GM23338 (cell line): ENCODE measurements around the gene FYN.

Experiments used
- CREB1 ChIP-seq: fragments of 250-450 bp; sonication (Bioruptor Pico); IDR thresholded peaks from 2 replicates; pipeline ENCODE4 v1.5.0; 2020; ENCODE audit warnings: low read depth, mild to moderate bottlenecking, moderate library complexity
- CTCF ChIP-seq, 2 experiments: fragments of 200-600 bp in 1 of 2; sonication (generic) in 1 of 2; conservative IDR thresholded peaks; 2 replicates each; pipeline versions ENCODE4 v1.5.1 to v1.6.1; 2016 to 2017; ENCODE audit warnings: antibody characterized with exemption in 2 of 2, low read depth in 2 of 2, mild to moderate bottlenecking in 2 of 2, moderate library complexity in 1 of 2
- ETS1 ChIP-seq: IDR thresholded peaks from 2 replicates; pipeline ENCODE4 v1.6.1; 2016; ENCODE audit warnings: antibody characterized with exemption
- EZH2 ChIP-seq: fragments of 200-600 bp; sonication (generic); IDR thresholded peaks from one replicate; pipeline ENCODE4 v1.8.0; 2017; ENCODE audit warnings: antibody characterized with exemption, mild to moderate bottlenecking, low read depth; ENCODE audit not compliant: unreplicated experiment
- EZH2phosphoT487 ChIP-seq: fragments of 200-600 bp; sonication (generic); IDR thresholded peaks from one replicate; pipeline ENCODE4 v1.8.1; 2018; ENCODE audit warnings: antibody characterized with exemption; ENCODE audit not compliant: unreplicated experiment
- JUNB ChIP-seq: IDR thresholded peaks from one replicate; pipeline ENCODE4 v1.6.1; 2016; ENCODE audit warnings: antibody characterized with exemption; ENCODE audit not compliant: unreplicated experiment
- POLR2AphosphoS5 ChIP-seq: IDR thresholded peaks from 2 replicates; pipeline ENCODE4 v1.6.1; 2016; ENCODE audit warnings: antibody characterized with exemption, low read depth
- TF ChIP-seq, protein P1 (sequence below): IDR thresholded peaks from one replicate; pipeline ENCODE4 v1.6.1; 2018; ENCODE audit warnings: antibody characterized with exemption; ENCODE audit not compliant: unreplicated experiment

DNA sequence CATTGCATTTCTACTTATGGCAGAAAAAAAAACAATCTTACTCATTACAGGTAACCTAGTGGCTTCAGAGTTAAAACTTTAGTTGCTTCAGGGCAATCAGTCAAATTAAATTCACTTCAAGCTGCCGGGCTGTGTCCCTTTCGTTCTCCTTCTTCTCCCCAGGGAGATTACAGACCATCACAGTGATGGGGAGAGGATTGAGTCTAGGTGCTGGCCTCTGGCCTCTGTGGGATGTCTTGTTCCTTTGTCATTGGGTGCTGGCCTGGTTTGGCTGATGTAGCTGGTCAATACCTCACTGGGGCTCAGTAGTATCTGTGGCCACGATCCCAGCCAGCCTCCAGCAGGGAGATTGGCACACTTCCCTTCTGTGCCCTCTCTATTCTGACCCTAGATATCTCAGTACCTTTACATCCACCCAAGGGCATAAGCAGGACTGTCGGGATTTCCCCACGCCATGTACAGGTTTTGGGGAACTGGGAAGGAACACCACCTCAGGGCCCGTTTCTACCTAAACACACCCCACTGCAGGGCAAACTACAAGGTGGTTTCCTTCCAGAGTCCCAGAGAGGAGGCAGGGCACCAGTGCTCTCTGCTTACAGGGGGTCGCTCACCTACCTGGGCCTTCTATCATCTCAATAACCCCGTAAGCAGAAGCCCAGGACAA is 15.4 kb downstream of the FYN start:
- no peak for TF ChIP-seq CREB1 (CRISPR knock-in tag)
- TF ChIP-seq CTCF (conservative IDR thresholded peaks at IDR 0.05; ENCODE audit: low read depth in 2 of 2): no peak
- no peak for TF ChIP-seq EZH2
- no peak for TF ChIP-seq POLR2AphosphoS5
- no peak for TF ChIP-seq JUNB
- TF ChIP-seq EZH2phosphoT487: no peak
- TF ChIP-seq, protein P1, sequence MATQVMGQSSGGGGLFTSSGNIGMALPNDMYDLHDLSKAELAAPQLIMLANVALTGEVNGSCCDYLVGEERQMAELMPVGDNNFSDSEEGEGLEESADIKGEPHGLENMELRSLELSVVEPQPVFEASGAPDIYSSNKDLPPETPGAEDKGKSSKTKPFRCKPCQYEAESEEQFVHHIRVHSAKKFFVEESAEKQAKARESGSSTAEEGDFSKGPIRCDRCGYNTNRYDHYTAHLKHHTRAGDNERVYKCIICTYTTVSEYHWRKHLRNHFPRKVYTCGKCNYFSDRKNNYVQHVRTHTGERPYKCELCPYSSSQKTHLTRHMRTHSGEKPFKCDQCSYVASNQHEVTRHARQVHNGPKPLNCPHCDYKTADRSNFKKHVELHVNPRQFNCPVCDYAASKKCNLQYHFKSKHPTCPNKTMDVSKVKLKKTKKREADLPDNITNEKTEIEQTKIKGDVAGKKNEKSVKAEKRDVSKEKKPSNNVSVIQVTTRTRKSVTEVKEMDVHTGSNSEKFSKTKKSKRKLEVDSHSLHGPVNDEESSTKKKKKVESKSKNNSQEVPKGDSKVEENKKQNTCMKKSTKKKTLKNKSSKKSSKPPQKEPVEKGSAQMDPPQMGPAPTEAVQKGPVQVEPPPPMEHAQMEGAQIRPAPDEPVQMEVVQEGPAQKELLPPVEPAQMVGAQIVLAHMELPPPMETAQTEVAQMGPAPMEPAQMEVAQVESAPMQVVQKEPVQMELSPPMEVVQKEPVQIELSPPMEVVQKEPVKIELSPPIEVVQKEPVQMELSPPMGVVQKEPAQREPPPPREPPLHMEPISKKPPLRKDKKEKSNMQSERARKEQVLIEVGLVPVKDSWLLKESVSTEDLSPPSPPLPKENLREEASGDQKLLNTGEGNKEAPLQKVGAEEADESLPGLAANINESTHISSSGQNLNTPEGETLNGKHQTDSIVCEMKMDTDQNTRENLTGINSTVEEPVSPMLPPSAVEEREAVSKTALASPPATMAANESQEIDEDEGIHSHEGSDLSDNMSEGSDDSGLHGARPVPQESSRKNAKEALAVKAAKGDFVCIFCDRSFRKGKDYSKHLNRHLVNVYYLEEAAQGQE: no peak
- no peak for TF ChIP-seq ETS1
